ENCODE data around the gene SPAG5.

- TF ChIP-seq CTCF (IDR thresholded peaks at IDR 0.05) = no peak
- no peak for TF ChIP-seq EP300 (IDR thresholded peaks at IDR 0.05)
- TF ChIP-seq POLR2A (IDR thresholded peaks at IDR 0.05) = no peak
Observed at GRCh38 chr17:28584434-28584833, 14.4 kb downstream of the SPAG5 start.

Measured in gastroesophageal sphincter (tissue), 3 donors.